ENCODE measurements around the gene PHF19.

DNA sequence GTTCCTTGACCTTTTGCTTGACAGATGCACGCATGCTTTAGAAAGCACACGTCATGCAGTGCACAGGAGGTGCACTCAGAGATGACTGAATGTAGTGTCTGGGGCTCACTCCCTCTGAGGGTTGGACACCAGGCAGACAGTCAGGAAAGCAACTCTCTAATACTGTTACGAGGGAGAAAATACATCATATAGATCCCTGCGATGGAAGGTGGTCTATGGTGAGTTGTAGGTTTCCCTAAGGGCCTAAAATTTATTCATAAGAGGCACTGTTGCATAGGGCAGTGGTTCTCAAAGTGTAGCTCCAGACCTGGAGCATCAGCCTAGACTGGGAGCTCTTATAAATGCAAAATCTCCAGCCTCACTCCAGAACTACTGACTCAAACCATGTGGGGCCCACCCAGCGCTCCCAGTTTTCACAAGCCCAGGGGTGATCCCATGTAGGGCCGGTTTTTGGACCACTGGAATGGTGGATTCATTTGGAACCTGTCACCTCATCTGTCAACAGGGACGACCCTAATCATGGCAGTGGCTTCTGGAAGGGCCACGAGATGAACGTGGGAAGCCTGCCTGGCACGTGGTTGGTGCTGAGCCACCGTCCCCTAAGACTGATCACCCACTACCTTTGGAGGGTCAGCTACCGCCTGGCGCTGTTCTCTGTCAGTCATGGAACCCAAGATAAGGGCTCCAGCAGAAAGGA lies 16.8 kb upstream of the PHF19 start:
- TF ChIP-seq POLR2AphosphoS5 (IDR thresholded peaks at IDR 0.05; ENCODE audit: borderline replicate concordance, low read depth, low read length) = no peak
- no peak for TF ChIP-seq EZH2 (IDR thresholded peaks at IDR 0.05)
- TF ChIP-seq FOXP2 (optimal IDR thresholded peaks at IDR 0.05; ENCODE audit: control extremely low read depth, extremely low read length, insufficient read depth) = no peak
